HG03457 (cell line): Measurements from ENCODE around the gene NOL9.

Source experiments
- ATAC-seq: cut with Tn5 transposase; IDR thresholded peaks from one replicate; pipeline ENCODE4 v1.9.1; 2021; ENCODE audit warnings: moderate number of reproducible peaks; ENCODE audit not compliant: unreplicated experiment

The NOL9 gene

DNA sequence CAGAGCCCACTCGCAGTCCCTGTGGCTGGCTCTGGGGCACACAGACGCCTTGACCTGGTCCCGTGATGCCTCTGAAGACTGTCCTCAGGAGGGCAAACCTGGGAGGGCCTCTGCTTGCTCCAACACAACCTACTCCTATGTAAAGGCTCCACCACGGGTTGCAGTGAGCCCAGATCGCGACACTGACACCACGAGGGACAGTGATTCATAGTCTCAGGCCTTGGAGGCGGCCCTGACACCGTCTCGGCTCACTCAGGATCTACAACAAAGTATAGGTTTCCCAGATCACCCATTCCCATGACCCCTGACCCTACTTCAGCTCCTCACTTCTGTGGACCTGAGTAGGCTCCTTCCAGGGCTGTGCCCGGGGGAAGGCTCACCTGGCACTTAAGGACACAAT lies 28.0 kb downstream of the NOL9 start:
- ATAC-seq = no peak

GRCh38 chr1:6523566-6523965 lies 30.7 kb downstream of the NOL9 start:
- no peak for ATAC-seq

DNA sequence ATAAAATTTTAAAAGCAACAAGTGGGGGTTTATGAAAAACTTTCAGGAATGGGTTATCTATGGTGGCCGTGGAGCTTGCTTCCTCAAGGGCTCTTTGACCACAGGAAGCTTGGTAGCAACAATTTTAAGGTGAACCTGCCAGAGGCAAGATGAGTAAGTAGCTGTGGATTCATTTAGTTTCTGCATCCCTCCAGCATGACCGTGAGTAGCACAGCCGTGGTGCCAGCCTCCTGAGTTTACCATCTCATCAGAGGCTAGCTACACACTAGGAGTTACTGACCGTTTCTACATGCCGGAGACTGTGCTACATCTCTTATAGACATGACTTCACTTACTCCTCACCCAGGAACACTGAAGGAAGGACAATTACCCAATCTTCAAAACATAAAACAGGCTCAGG lies 32.8 kb downstream of the NOL9 start:
- ATAC-seq = no peak

DNA sequence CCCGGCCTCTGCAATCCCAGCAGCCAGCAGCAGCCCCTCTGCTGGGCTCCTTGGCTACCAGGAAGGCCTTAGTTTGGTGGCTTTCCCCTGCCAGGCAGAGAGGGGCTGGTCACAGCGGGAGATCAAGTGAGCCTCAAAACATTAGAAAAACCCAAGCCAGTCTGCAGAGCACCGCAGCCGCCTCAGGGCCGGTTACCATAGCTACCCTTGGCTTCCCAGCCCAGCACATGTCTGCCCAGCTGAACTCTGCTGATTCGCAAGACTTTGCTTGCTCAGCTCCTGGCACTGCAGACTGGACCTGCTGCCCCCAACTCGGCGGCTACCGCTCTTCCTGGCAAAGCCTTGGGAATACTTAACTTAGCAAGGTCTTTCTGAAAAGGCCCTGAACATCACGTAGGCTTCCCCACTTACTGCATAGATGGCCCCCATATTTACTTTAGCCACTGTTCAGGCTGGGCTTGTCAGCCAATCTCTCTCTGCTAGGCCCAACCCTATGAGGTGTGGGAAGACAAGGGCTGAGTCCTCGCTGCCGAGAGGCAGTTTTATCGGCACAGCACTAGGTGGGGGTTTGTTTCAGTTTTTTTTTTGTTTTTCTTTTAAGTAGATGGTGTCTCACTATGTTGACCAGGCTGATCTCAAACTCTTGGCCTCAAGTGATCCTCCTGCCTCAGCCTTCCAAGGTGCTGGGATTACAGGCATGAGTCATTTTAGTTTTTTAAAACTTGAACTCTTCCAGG lies 34.2 kb downstream of the NOL9 start:
- no peak for ATAC-seq

- no peak for ATAC-seq
These were observed 34.8 kb downstream of the NOL9 start for GRCh38 chr1:6519491-6519934.

- ATAC-seq = no peak
These were observed 36.9 kb downstream of the NOL9 start for GRCh38 chr1:6517435-6517851.

DNA sequence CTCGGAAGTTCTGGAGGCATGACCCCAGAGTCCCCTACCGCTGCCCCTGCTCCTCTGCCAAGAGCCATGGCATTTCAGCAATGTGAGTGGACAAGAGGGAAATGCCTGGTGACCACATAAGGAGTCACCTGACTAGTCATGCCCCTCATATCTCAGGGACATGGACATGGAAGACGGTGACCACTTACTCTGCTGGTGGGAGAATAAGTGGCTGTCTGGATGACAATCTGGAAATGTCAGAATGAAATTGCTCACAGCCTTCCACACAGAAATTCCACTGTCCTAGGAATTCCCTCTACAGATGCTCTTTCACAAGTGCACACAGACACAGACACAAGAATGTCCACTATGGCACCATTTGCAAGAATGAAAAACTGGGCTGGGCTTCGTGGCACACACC lies 38.5 kb downstream of the NOL9 start:
- ATAC-seq = no peak

DNA sequence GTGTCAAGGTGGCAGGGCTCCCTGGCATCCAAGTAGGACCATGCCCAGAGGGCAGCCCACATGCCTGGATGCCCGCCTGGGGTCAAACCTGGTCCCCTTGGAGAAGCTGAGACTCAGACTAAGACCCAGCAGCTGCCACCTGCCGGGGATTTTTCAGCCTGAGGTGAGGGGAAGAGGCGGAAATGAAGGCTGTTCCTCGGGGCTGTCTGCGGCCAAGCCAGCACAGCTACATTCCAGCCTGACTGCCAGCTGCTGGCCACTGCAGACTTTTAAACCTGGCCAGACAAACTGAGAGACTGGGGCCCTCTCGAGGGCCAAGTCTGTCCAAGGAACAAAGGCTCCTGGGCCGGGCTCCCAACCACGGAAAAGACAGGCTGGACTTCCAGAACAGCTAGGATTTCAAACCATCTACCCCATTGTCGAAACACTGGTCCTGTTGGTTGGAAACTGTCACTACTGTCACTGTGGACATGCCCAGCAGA lies 41.0 kb downstream of the NOL9 start:
- no peak for ATAC-seq

DNA sequence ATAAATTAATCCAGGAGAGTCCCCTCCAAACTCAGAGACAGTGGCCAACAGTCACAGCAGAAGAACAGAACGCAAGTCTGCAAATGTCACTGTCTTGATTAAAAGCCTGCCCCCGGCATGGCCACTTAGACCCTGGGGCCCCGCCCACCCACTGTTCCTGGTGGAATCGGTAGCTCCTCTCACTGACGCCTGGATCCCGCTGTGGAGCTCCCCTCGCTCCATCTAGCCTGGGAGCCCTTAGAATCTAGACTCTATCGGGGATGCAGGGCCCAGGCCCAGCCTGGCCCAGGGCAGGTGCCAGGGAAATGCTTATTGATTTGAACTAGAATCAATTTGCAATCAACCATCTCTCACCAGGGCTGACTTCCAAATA lies 41.4 kb downstream of the NOL9 start:
- ATAC-seq = no peak

GRCh38 chr1:6512245-6512907 lies 41.9 kb downstream of the NOL9 start:
- ATAC-seq = no peak

GRCh38 chr1:6511561-6512244 lies 42.6 kb downstream of the NOL9 start:
- ATAC-seq = no peak

DNA sequence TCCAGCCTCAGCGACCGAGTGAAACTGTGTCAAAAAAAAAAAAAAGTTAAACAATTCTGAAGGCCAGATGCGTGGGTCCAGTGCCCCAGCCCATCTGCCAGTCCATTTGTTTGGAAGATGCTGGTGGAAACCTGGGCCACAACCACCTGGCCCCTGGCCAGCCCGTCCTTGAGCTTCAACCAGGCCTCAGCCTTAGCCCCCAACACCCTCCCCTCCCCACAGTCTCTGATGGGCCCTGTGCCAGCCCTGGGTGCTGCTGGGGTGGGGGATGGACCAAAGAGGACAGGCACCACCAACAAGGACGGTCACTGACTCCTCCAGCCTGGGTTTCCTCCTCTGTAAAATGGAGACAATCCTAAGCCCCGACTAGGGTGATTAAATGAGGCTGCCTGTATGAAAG lies 43.3 kb downstream of the NOL9 start:
- ATAC-seq = no peak

DNA sequence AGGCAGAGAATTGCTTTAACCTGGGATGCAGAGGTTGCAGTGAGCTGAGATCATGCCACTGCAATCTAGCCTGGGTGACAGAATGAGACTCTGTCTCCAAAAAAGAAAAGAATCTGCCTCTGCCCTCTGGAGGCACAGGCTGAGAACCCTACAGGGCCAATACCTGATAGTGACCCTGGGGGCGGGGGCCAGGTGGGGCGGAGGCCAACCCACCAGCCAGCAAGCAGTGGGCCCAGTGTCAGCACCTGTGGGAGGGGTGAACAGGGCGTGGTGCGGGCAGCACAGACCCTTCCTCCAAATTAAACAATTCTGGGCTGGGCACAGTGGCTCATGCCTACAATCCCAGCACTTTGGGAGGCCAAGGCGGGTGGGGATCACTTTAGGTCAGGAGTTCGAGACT lies 43.8 kb downstream of the NOL9 start:
- no peak for ATAC-seq

DNA sequence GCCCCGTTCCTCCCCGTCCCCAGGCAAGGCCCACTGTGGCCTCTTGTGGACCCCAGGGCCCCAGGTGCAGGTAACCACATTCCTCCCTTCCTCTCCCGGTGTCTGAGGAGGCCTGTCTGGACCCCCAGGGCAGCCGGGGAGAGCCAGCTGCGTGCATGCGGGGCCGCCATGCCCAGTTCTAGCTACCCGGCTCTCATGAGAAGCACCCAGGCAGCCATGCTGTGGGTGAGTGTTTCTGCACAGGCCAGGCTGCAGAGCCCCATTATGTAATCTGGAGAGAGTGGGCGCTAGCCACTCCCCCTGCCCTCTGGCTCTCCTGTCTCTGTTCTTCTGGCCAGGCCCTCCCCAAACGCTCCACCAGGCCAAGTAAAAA lies 44.4 kb downstream of the NOL9 start:
- no peak for ATAC-seq

GRCh38 chr1:6509220-6509918 lies 44.9 kb downstream of the NOL9 start:
- ATAC-seq = no peak

DNA sequence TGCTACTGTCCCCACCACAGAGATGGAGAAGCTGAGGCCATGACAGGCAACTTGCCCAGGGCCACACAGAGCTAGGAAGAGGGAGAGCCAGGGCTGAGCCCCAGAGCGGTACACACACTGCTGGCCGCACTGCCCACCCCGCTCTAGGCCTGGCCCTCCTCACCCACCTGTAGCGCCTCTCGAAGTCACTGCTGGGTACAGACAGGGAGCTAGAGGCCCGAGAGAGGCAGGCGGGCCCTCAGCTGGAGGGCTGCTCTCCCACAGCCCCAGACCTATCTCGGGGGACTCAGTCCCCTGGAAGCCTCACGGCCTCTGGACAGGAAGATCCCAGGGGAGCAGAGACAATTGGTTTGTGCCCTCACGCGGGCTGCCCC lies 45.5 kb downstream of the NOL9 start:
- ATAC-seq = no peak

DNA sequence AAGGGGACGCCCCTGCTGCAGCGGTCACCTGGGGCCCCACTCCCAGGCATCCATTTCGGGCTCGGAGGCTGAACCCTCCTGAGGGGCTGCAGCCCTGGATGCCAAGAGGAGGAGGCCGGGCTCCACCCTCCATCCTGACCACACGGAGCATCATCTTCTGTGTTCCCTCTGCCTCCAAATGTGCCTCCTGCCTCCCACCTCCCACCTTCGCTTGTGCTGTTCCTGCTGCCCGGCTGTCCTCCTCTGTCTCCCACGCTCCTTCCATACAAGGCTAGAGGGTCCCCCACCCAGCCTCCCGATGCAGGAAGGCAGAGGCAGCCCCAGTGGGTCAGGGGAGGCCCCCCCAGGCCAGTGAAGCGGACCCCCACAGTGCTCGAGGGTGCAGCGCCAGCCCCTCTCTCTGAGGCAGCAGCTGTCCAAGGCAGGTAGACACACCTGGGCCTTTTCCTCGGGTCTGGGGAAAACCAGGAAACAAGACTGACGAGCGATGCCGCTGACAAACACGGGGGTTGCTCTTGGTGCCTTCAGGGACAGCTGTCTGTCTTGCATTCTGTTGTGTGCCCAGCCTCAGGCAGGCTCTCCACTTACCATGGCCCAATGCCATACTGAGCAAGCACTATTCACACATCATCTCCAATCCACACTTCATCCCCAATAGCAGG lies 46.0 kb downstream of the NOL9 start:
- ATAC-seq = no peak

DNA sequence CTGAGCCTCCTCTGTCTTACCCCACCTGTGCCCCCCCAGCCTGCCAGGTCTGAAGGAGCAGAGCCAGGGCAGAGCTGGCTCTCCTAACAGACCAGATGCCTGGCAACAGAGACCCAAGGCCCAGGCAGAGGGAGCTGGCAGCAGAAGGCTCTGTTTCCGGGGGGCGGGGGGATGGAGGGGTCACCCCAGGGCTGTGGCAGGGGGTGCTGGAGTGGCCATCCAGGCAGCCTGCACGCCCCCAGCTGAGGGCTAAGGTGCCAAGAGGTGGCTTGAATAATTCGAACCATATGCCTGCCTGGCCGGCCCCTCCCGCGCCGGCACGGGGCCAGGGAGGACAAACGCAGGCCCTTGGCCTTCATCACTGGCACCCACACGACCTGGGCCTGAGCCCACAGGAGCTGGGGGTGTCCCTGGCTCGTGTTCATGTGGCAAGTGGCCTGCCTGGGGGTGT lies 46.8 kb downstream of the NOL9 start:
- no peak for ATAC-seq

DNA sequence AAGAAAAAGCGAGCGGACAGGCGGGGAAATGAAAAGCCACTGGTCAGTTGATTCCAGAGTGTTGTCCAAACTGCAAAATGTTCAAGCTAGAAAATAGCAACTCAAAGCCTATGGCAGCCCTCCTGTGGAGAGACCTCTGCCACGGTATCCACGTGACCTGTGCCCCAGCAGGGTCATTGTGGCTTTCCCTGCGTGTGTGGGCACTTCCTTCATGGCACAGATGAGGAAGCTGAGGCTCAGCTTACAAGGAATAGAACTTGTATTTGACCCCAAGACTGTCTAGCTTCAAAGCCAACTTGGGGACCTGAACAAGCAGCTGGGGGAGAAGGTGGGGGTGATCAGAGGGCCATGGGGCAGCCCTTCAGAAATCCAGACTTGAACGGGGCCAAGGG lies 47.3 kb downstream of the NOL9 start:
- ATAC-seq = no peak

DNA sequence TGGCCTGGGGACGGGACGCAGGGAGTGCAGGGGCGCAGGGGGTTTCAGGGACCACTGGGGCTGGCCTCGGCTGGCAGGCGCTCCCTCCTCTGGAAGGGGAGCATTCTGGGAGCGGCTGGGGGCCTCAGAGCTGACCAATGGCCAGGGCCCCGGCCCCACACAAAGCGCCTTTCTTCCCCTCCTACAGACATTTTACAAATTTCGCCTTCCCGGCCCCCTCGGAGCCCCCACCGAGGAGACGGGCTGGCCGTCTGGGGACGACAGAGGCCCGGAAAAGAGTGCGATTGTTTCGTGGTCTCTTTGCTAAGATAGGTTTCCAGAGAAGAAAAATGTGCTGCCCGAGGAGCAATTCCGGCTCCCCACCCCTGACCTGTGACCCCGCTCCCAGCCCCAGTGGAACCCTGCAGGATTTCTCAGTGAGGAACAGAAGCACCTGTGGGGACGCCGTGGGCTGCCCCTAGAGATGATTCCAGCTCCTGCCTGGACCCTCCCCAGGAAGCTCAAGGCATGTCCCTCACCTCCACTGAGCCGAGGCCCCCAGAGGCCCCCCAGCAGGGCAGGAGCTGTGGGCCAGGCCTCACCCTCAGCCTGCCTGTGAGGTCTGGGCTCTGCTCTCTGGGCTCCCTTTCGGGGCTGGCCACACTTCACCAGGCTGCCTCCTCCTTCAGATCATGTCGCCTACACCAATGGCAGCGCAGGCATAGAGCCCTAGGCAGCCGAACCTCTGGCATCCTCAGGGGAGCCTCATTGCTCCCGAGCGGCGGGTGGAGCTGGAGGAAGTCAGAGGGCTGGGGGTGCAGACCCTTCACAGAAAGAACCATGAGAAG lies 47.9 kb downstream of the NOL9 start:
- ATAC-seq = no peak
